Gastrocnemius medialis (tissue), 4 donors: ENCODE data around the gene P2RY14.

Experiments used
- POLR2A ChIP-seq, 2 donors: fragments of 450-650 bp; IDR thresholded peaks; one replicate each; pipeline ENCODE4 v1.6.1; 2017; ENCODE audit warnings: antibody characterized with exemption in 2 of 2, mild to moderate bottlenecking in 2 of 2, moderate library complexity in 2 of 2
- TF ChIP-seq, protein P1 (sequence below), 5 experiments: fragments of 450-650 bp in 3 of 5; fragments of 200-600 bp in 2 of 5; sonication (generic) in 2 of 5; IDR thresholded peaks in 4 of 5; conservative IDR thresholded peaks in 1 of 5; 1 replicate in 4 of 5; 2 replicates in 1 of 5; pipeline ENCODE4 v1.5.1; 2016 to 2019; ENCODE audit warnings: antibody characterized with exemption in 5 of 5, mild to moderate bottlenecking in 3 of 5, moderate library complexity in 3 of 5

DNA sequence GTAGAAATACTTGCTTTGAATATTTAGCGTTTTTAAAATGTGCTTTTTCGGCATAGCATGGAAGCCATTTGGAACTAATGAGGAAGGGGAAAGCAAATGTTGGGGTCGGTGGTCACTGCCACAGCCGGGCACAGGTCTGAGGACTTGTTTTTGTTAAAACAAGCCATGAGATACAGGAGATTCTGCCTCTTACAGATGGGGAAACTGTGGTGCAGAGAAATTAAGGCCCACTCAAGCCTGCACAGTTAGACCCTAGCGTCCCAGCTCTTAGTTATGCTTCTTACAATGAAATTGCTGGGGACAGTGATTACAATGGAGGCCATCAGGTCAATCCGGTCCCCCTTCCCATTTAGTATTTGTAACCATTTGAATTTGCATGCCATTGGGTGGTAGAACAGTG is 72.9 kb downstream of the P2RY14 start:
- TF ChIP-seq, protein P1, sequence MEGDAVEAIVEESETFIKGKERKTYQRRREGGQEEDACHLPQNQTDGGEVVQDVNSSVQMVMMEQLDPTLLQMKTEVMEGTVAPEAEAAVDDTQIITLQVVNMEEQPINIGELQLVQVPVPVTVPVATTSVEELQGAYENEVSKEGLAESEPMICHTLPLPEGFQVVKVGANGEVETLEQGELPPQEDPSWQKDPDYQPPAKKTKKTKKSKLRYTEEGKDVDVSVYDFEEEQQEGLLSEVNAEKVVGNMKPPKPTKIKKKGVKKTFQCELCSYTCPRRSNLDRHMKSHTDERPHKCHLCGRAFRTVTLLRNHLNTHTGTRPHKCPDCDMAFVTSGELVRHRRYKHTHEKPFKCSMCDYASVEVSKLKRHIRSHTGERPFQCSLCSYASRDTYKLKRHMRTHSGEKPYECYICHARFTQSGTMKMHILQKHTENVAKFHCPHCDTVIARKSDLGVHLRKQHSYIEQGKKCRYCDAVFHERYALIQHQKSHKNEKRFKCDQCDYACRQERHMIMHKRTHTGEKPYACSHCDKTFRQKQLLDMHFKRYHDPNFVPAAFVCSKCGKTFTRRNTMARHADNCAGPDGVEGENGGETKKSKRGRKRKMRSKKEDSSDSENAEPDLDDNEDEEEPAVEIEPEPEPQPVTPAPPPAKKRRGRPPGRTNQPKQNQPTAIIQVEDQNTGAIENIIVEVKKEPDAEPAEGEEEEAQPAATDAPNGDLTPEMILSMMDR (IDR thresholded peaks at IDR 0.05 in 4 of 5, conservative IDR thresholded peaks at IDR 0.05 in 1 of 5) = no peak
- TF ChIP-seq POLR2A (IDR thresholded peaks at IDR 0.05) = no peak
